K562 (cell line): ENCODE data around the gene PRICKLE2. TPM values are rescaled to one million over a fixed set of nuclear protein-coding genes. Genes with fewer than 3 reads are reported as not detected.

Experiments
- ATAC-seq: fragments of 200-7000 bp; cut with Tn5 transposase; 3 replicates; pipeline ENCODE4 v1.9.1; 2020; ENCODE audit warnings: moderate library complexity
- BruUV-seq: library from RNA; stranded (reverse); fragments of 400-500 nt; replicated peaks from 2 replicates; lab custom pipeline; 2021; lab: Mats Ljungman, UMichigan
- CTCF ChIA-PET: fragments of 300-600 bp; formaldehyde crosslinking; extraction: SDS; loops from one replicate; lab custom pipeline; 2021; ENCODE audit warnings: low intra/inter-chr PET ratio; lab: Yijun Ruan, JAX
- POLR2A ChIA-PET: fragments of 300-600, 350-650 bp; sonication (Branson Sonifier 250); formaldehyde crosslinking; extraction: SDS; loops from one replicate; lab custom pipeline; 2021; ENCODE audit warnings: antibody characterized with exemption, inconsistent platforms; lab: Yijun Ruan, JAX
- DNase-seq, 4 experiments: peaks; one replicate each; pipeline versions ENCODE4 v3.0.0 to v3.0.0-alpha.2; 2011 to 2018; ENCODE audit warnings: low spot score in 3 of 4, mixed read lengths in 3 of 4; ENCODE audit errors: extremely low read depth in 1 of 4
- FAIRE-seq: peaks from 2 replicates; lab custom pipeline; 2011; peaks lifted over from hg19 to GRCh38; lab: Jason Lieb, UNC
- H2AFZ ChIP-seq: 2 replicates; pipeline ENCODE4 v1.6.0; 2011; ENCODE audit warnings: low read depth, low read length, control low read depth, inconsistent platforms
- H3K27ac ChIP-seq: fragments of 200-600 bp; 3 replicates; pipeline ENCODE4 v1.8.0; 2011; ENCODE audit warnings: low read depth, mild to moderate bottlenecking, control low read depth, inconsistent platforms, low read length, moderate library complexity, mixed read lengths; ENCODE audit errors: extremely low read depth
- H3K27me3 ChIP-seq, 2 experiments: fragments of 300-600 bp in 1 of 2; 2 replicates in 1 of 2; 3 replicates in 1 of 2; pipeline versions ENCODE4 v1.6.0 to v1.8.0; 2011; ENCODE audit warnings: inconsistent platforms in 2 of 2, low read length in 2 of 2, mild to moderate bottlenecking in 1 of 2, mixed read lengths in 1 of 2, moderate library complexity in 1 of 2; ENCODE audit not compliant: control insufficient read depth in 2 of 2, insufficient read depth in 2 of 2
- H3K36me3 ChIP-seq: fragments of 300-600 bp; 3 replicates; pipeline ENCODE4 v1.8.0; 2011; ENCODE audit warnings: mild to moderate bottlenecking, low read length, inconsistent platforms; ENCODE audit not compliant: control insufficient read depth, insufficient read depth
- H3K4me1 ChIP-seq, 2 experiments: fragments of 200-600 bp in 1 of 2; replicated peaks in 1 of 2; 2 replicates in 1 of 2; 3 replicates in 1 of 2; pipeline versions ENCODE4 v1.5.1 to v1.8.0; 2011; ENCODE audit warnings: inconsistent platforms in 2 of 2, low read length in 2 of 2, mild to moderate bottlenecking in 1 of 2, mixed read lengths in 1 of 2, moderate library complexity in 1 of 2; ENCODE audit not compliant: control insufficient read depth in 2 of 2, insufficient read depth in 2 of 2
- H3K4me2 ChIP-seq: 2 replicates; pipeline ENCODE4 v1.6.1; 2011; ENCODE audit warnings: low read length, control low read depth, inconsistent platforms, mixed read lengths; ENCODE audit not compliant: insufficient read depth
- H3K4me3 ChIP-seq: fragments of 200-600 bp; sonication (generic), shearing (Covaris generic); 2 replicates; pipeline ENCODE4 v1.5.1; 2016; ENCODE audit warnings: control low read depth, inconsistent platforms
- H3K79me2 ChIP-seq: fragments of 200-600 bp; 3 replicates; pipeline ENCODE4 v1.8.0; 2011; ENCODE audit warnings: low read length, inconsistent platforms; ENCODE audit not compliant: control insufficient read depth, insufficient read depth
- H3K9ac ChIP-seq, 2 experiments: 2 replicates each; pipeline versions ENCODE4 v1.6.0 to v1.6.1; 2011; ENCODE audit warnings: low read depth in 2 of 2, low read length in 2 of 2, control low read depth in 1 of 2, inconsistent platforms in 1 of 2, mild to moderate bottlenecking in 1 of 2, mixed read lengths in 1 of 2; ENCODE audit not compliant: insufficient read depth in 1 of 2
- H3K9me1 ChIP-seq: one replicate; pipeline ENCODE4 v1.6.0; 2011; ENCODE audit warnings: inconsistent platforms, mild to moderate bottlenecking, low read length, moderate library complexity; ENCODE audit not compliant: control insufficient read depth, insufficient read depth
- H3K9me3 ChIP-seq: replicated peaks from 2 replicates; pipeline ENCODE4 v1.5.1; 2011; ENCODE audit warnings: low read depth, low read length, inconsistent platforms; ENCODE audit not compliant: control insufficient read depth, insufficient read depth
- H4K20me1 ChIP-seq: replicated peaks from 2 replicates; pipeline ENCODE4 v1.6.1; 2011; ENCODE audit warnings: low read length, inconsistent platforms, mixed read lengths; ENCODE audit not compliant: control insufficient read depth, insufficient read depth
- PBX2 ChIP-seq, 2 experiments: IDR thresholded peaks in 1 of 2; conservative IDR thresholded peaks in 1 of 2; 2 replicates each; pipeline ENCODE4 v1.6.1; 2016; ENCODE audit warnings: low read depth in 2 of 2, mild to moderate bottlenecking in 1 of 2, missing compliant biosample characterization in 1 of 2, missing genetic modification characterization in 1 of 2, moderate library complexity in 1 of 2
- SAFB ChIP-seq: fragments of 200-400 bp; formaldehyde crosslinking; IDR thresholded peaks from 2 replicates; pipeline ENCODE4 v1.6.1; 2017; ENCODE audit warnings: low read depth, low read length, borderline replicate concordance
- STAT5B ChIP-seq: fragments of 250-450 bp; sonication (Bioruptor Pico); IDR thresholded peaks from 2 replicates; pipeline ENCODE4 v1.8.0; 2021; ENCODE audit warnings: mild to moderate bottlenecking, inconsistent platforms
- ZBTB11 ChIP-seq, 3 experiments: fragments of 200-800 bp in 1 of 3; fragments of 250-450 bp in 1 of 3; fragments of 450-650 bp in 1 of 3; sonication (Bioruptor Pico) in 1 of 3; sonication (Bioruptor generic) in 1 of 3; formaldehyde crosslinking in 1 of 3; IDR thresholded peaks; 2 replicates each; pipeline versions ENCODE4 v1.6.1 to v1.8.0; 2016 to 2022; ENCODE audit warnings: mild to moderate bottlenecking in 2 of 3, missing genetic modification characterization in 2 of 3, missing compliant biosample characterization in 1 of 3, moderate library complexity in 1 of 3
- ZNF175 ChIP-seq: fragments of 200-800 bp; sonication (Bioruptor generic); IDR thresholded peaks from 2 replicates; pipeline ENCODE4 v1.6.1; 2016; ENCODE audit warnings: low read depth, mild to moderate bottlenecking, missing genetic modification characterization, missing compliant biosample characterization
- WGBS: fragments of 100-300 bp; shearing (Covaris generic); methylation state at CpG from one replicate; pipeline ENCODE4 v1.1.6; 2016; ENCODE audit warnings: low coverage, mixed read lengths; ENCODE audit not compliant: insufficient coverage; ENCODE audit errors: missing lambda C conversion rate; 5-methylcytosine and 5-hydroxymethylcytosine counted together
- in situ Hi-C: fragments of 300-500 bp; cut with MboI; formaldehyde crosslinking; loops from 4 replicates; pipeline ENCODE4 v1.15.0; 2018; ENCODE audit warnings: inconsistent platforms, mixed read lengths
- intact Hi-C: fragments of 100-400 bp; cut with micrococcal nuclease; formaldehyde crosslinking; loops from 2 replicates; pipeline ENCODE4 v1.14.2; 2022
- polyA plus RNA-seq, 8 experiments: library from polyadenylated mRNA; depleted of rRNA in 4 of 8; stranded (reverse) in 5 of 8; unstranded in 3 of 8; fragments of >200 nt; fragmentation: Nextera tagmentation in 2 of 8; fragmentation: Illumina TruSeq in 1 of 8; extraction: Ambion mirVana in 2 of 8; extraction: Trizol in 1 of 8; gene quantifications; 2 replicates each; pipeline versions ENCODE4 v1.2.1 to v1.2.3, GENCODE V29; 2011 to 2014; ENCODE audit warnings: inconsistent platforms in 1 of 8, missing spikeins in 1 of 8
- total RNA-seq, 7 experiments: library from RNA; depleted of rRNA in 6 of 7; stranded (reverse); fragments of >200 nt in 6 of 7; fragmentation: Illumina TruSeq in 2 of 7; extraction: Trizol in 2 of 7; gene quantifications; 2 replicates each; pipeline versions ENCODE4 v1.2.1 to v1.2.3, GENCODE V29; 2011 to 2021; ENCODE audit warnings: low replicate concordance in 1 of 7

The PRICKLE2 gene
- total and polyA plus RNA-seq, 9 of the 15 experiments (the other 6 are each of a cell fraction or from before 2014, with no cell fraction given) = 0.07 to 0.09 TPM; not detected in 7

- BruUV-seq = no TSS peak
- FAIRE-seq (no peak), DNase-seq (no peak), ATAC-seq (no peak)
- TF ChIP-seq ZBTB11 (CRISPR knock-in tag; IDR thresholded peaks at IDR 0.05) (peak in 1 of 3 experiments; percentile 66; a peak in 2 of 6 replicates), PBX2 (CRISPR knock-in tag; IDR thresholded peaks at IDR 0.05; ENCODE audit: low read depth) (no peak), PBX2 (tag; conservative IDR thresholded peaks at IDR 0.05; ENCODE audit: low read depth) (no peak), SAFB (no peak), STAT5B (CRISPR knock-in tag) (no peak), ZNF175 (CRISPR knock-in tag) (no peak)
- no peak overlapping the region for H3K9ac ChIP-seq
- ChIA-PET POLR2A (no interaction called here), CTCF (no interaction called here)
- H3K9me3 ChIP-seq = no peaks in the 10 kb centered on the region
- no peaks in the 10 kb centered on the region for H3K9me1 ChIP-seq
- no peak overlapping the region for H3K27ac ChIP-seq
- in situ Hi-C loops (no loop called here), intact Hi-C loops (no loop called here)
- no peaks in the 10 kb centered on the region; a peak in 1 of 5 replicates for H3K27me3 ChIP-seq
- WGBS = 0% methylated on average over 3 of the region's 3 CpGs
- H2AFZ ChIP-seq = no peak overlapping the region
- no peaks in the 10 kb centered on the region for H3K79me2 ChIP-seq
- H3K4me1 ChIP-seq = no peaks in the 10 kb centered on the region
- H3K4me2 ChIP-seq = no peak overlapping the region
- H3K4me3 ChIP-seq = no peak overlapping the region
- H4K20me1 ChIP-seq = no peaks in the 10 kb centered on the region
- no peaks in the 10 kb centered on the region for H3K36me3 ChIP-seq
Observed at GRCh38 chr3:64155328-64155727, 69.9 kb downstream of the PRICKLE2 start.
